Thoracic aorta (tissue), 2 donors: ENCODE data around the gene IL17B. TPM values are rescaled to one million over a fixed set of nuclear protein-coding genes. Genes with fewer than 3 reads are reported as not detected.

Experiments used
- ATAC-seq: fragments of 150-250 bp; one replicate; pipeline ENCODE4 v1.8.0; 2017; ENCODE audit warnings: low read depth; ENCODE audit not compliant: insufficient number of reproducible peaks, low FRiP score
- DNase-seq: peaks from one replicate; pipeline ENCODE4 v3.0.0-alpha.2; 2020; ENCODE audit warnings: low spot score
- H3K27ac ChIP-seq, 2 donors: fragments of 200-600 bp; sonication (generic); 1 replicate in 1 of 2; 2 replicates in 1 of 2; pipeline ENCODE4 v1.5.1; 2016; ENCODE audit warnings: mild to moderate bottlenecking in 2 of 2, moderate library complexity in 2 of 2
- H3K27me3 ChIP-seq: fragments of 200-600 bp; sonication (generic); replicated peaks from 2 replicates; pipeline ENCODE4 v1.6.0; 2016; ENCODE audit warnings: mild to moderate bottlenecking; ENCODE audit not compliant: insufficient read depth
- H3K36me3 ChIP-seq: fragments of 200-600 bp; sonication (generic); one replicate; pipeline ENCODE4 v1.5.1; 2016
- H3K4me1 ChIP-seq, 2 donors: fragments of 200-600 bp; sonication (generic); 1 replicate in 1 of 2; 2 replicates in 1 of 2; pipeline versions ENCODE4 v1.5.1 to v1.6.0; 2016; ENCODE audit warnings: low read depth in 2 of 2, mild to moderate bottlenecking in 1 of 2; ENCODE audit not compliant: control insufficient read depth in 1 of 2
- H3K4me3 ChIP-seq: fragments of 200-600 bp; sonication (generic); 2 replicates; pipeline ENCODE4 v1.5.1; 2016; ENCODE audit warnings: mild to moderate bottlenecking
- H3K9me3 ChIP-seq: fragments of 200-600 bp; sonication (generic); 2 replicates; pipeline ENCODE4 v1.5.1; 2016
- total RNA-seq, 2 donors: library from RNA; depleted of rRNA; stranded (reverse); fragments of >200 nt; gene quantifications; one replicate each; pipeline versions ENCODE4 v1.1.0 to v1.2.3, GENCODE V29; 2016
- TF ChIP-seq, protein P1 (sequence below): fragments of 200-600 bp; sonication (generic); IDR thresholded peaks from one replicate; pipeline ENCODE4 v1.5.1; 2019; ENCODE audit warnings: antibody characterized with exemption

The IL17B gene
- total RNA-seq, 2 donors from 2014 or later, result 1.9 to 7.1 TPM

DNA sequence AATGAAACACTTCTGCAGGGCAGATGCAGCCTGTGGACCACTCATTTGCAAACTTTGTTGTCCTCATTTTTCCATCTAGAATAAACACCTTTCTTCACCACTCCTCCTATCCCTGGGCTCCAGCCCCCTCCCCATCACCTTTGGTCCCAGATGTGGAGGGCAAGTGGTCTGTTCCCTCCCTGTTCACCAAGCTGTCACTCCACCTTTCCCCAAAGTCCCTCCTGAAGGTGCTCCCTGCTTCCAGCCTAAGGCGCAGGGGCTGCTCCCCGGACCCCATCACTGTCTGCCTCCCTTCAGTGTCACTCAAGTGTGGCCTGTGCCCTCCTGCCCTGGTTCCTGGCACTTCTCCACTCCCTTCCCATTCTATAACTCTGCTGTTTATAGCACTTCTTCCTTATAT, 14.4 kb downstream of the IL17B start:
- H3K9me3 ChIP-seq, result no peaks in the 10 kb centered on the region
- DNase-seq (no peak), ATAC-seq (no peak)
- TF ChIP-seq, protein P1, sequence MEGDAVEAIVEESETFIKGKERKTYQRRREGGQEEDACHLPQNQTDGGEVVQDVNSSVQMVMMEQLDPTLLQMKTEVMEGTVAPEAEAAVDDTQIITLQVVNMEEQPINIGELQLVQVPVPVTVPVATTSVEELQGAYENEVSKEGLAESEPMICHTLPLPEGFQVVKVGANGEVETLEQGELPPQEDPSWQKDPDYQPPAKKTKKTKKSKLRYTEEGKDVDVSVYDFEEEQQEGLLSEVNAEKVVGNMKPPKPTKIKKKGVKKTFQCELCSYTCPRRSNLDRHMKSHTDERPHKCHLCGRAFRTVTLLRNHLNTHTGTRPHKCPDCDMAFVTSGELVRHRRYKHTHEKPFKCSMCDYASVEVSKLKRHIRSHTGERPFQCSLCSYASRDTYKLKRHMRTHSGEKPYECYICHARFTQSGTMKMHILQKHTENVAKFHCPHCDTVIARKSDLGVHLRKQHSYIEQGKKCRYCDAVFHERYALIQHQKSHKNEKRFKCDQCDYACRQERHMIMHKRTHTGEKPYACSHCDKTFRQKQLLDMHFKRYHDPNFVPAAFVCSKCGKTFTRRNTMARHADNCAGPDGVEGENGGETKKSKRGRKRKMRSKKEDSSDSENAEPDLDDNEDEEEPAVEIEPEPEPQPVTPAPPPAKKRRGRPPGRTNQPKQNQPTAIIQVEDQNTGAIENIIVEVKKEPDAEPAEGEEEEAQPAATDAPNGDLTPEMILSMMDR, result no peak
- no peak overlapping the region for H3K4me3 ChIP-seq
- H3K27me3 ChIP-seq, result no peaks in the 10 kb centered on the region
- H3K4me1 ChIP-seq, result peaks cover 3 to 27% of the 10 kb centered on the region in 2 donors
- H3K27ac ChIP-seq, result no peak overlapping the region
- no peaks in the 10 kb centered on the region for H3K36me3 ChIP-seq

- TF ChIP-seq, protein P1, result no peak
- Histone ChIP-seq H3K36me3 (no peaks in the 10 kb centered on the region), H3K4me1 (peaks cover 3 to 19% of the 10 kb centered on the region in 2 donors), H3K4me3 (no peak overlapping the region), H3K27ac (no peak overlapping the region), H3K27me3 (no peaks in the 10 kb centered on the region), H3K9me3 (no peaks in the 10 kb centered on the region)
- DNase-seq, result no peak
- ATAC-seq, result no peak
These were observed 15.2 kb downstream of the IL17B start for GRCh38 chr5:149363936-149364335.

DNA sequence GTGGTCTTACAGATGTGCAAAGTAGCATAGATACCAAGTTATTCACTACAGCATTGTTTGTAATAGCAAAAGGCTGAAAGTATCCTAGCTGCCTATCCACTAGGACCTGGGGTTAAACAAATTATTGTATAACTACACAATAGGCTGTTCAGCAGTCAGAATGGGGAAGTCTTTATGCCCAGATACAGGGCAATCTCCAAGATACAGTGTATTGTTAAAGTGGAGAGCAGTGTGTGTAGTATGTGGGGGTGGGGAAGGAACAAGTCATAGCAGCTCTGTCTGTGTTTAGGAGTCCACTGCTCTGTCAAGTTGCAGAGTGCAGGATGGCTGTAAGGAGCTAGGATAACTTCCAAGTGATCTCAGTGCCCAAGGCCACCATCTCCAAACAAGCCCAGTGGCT, 15.7 kb downstream of the IL17B start:
- TF ChIP-seq, protein P1, result no peak
- H3K36me3 ChIP-seq, result no peaks in the 10 kb centered on the region
- H3K9me3 ChIP-seq, result no peaks in the 10 kb centered on the region
- no peaks in the 10 kb centered on the region for H3K27me3 ChIP-seq
- no peak overlapping the region for H3K27ac ChIP-seq
- ATAC-seq, result no peak
- H3K4me1 ChIP-seq, result peaks cover 3 to 18% of the 10 kb centered on the region in 2 donors
- DNase-seq, result no peak
- H3K4me3 ChIP-seq, result no peak overlapping the region

- ATAC-seq (no peak), DNase-seq (no peak)
- H3K9me3 ChIP-seq, result no peaks in the 10 kb centered on the region
- TF ChIP-seq, protein P1, result no peak
- no peaks in the 10 kb centered on the region for H3K36me3 ChIP-seq
- peaks cover 0 to 14% of the 10 kb centered on the region in 2 donors for H3K4me1 ChIP-seq
- H3K4me3 ChIP-seq, result no peak overlapping the region
- H3K27me3 ChIP-seq, result no peaks in the 10 kb centered on the region
- no peak overlapping the region for H3K27ac ChIP-seq
These were observed 16.6 kb downstream of the IL17B start for GRCh38 chr5:149362541-149362940.

GRCh38 chr5:149360272-149360671, 18.8 kb downstream of the IL17B start:
- Histone ChIP-seq H3K27me3 (no peaks in the 10 kb centered on the region), H3K4me3 (no peak overlapping the region), H3K36me3 (no peaks in the 10 kb centered on the region), H3K27ac (no peak overlapping the region), H3K4me1 (peaks cover 4 to 14% of the 10 kb centered on the region in 2 donors), H3K9me3 (no peaks in the 10 kb centered on the region)
- ATAC-seq (no peak), DNase-seq (no peak)
- TF ChIP-seq, protein P1, result no peak
